HEK293T (cell line): ENCODE data around the gene TRIM66.

Source experiments
- BHLHE40 ChIP-seq: fragments of 450-650 bp; IDR thresholded peaks from 2 replicates; pipeline ENCODE4 v1.6.1; 2016; ENCODE audit warnings: mild to moderate bottlenecking, moderate library complexity, borderline replicate concordance
- CTBP1 ChIP-seq: fragments of 450-650 bp; IDR thresholded peaks from 2 replicates; pipeline ENCODE4 v1.6.1; 2016; ENCODE audit warnings: borderline replicate concordance
- FOXA1 ChIP-seq: fragments of 450-650 bp; IDR thresholded peaks from 2 replicates; pipeline ENCODE4 v1.6.1; 2016; ENCODE audit warnings: mild to moderate bottlenecking
- HDGF ChIP-seq: fragments of 450-650 bp; IDR thresholded peaks from 2 replicates; pipeline ENCODE4 v1.6.1; 2017; ENCODE audit warnings: antibody characterized with exemption, borderline replicate concordance
- L3MBTL2 ChIP-seq: fragments of 450-650 bp; conservative IDR thresholded peaks from 2 replicates; pipeline ENCODE4 v1.6.1; 2016; ENCODE audit warnings: mild to moderate bottlenecking
- LEF1 ChIP-seq: fragments of 450-650 bp; IDR thresholded peaks from 2 replicates; pipeline ENCODE4 v1.6.1; 2017; ENCODE audit warnings: mild to moderate bottlenecking, borderline replicate concordance
- SP1 ChIP-seq: fragments of 450-650 bp; IDR thresholded peaks from 2 replicates; pipeline ENCODE4 v1.6.1; 2017

GRCh38 chr11:8705146-8705545 lies 22.7 kb upstream of the TRIM66 start:
- no peak for TF ChIP-seq SP1
- no peak for TF ChIP-seq LEF1
- TF ChIP-seq CTBP1 = no peak
- no peak for TF ChIP-seq L3MBTL2
- TF ChIP-seq FOXA1 = no peak
- no peak for TF ChIP-seq HDGF
- no peak for TF ChIP-seq BHLHE40
